HFFc6 (cell line): ENCODE data around the gene KLHL22. TPM values are rescaled to one million over a fixed set of nuclear protein-coding genes. Genes with fewer than 3 reads are reported as not detected.
"Not testable (repeated sequence)": the region's sequence is repeated elsewhere in the genome, so short reads cannot be mapped to it uniquely, and the experiment has no call there.

ENCODE experiments used
- DNase-seq: peaks from one replicate; pipeline ENCODE4 v3.0.0-alpha.2; 2018
- H3K27ac Mint-ChIP-seq: 2 replicates; pipeline ENCODE4 v1.8.0; 2020; ENCODE audit warnings: mild to moderate bottlenecking, mixed read lengths
- H3K27me3 Mint-ChIP-seq: 2 replicates; pipeline ENCODE4 v1.8.0; 2021; ENCODE audit warnings: mild to moderate bottlenecking, moderate library complexity, mixed read lengths; ENCODE audit not compliant: insufficient read depth
- H3K36me3 Mint-ChIP-seq: 2 replicates; pipeline ENCODE4 v1.8.0; 2021; ENCODE audit warnings: low read depth, mixed read lengths
- H3K4me1 Mint-ChIP-seq: 2 replicates; pipeline ENCODE4 v1.8.0; 2020; ENCODE audit warnings: low read depth, mixed read lengths
- H3K4me3 Mint-ChIP-seq: 2 replicates; pipeline ENCODE4 v1.8.0; 2020; ENCODE audit warnings: mild to moderate bottlenecking, moderate library complexity, mixed read lengths
- H3K9me3 Mint-ChIP-seq: 2 replicates; pipeline ENCODE4 v1.8.0; 2020; ENCODE audit warnings: mild to moderate bottlenecking, mixed read lengths
- total RNA-seq, 6 experiments: library from RNA; stranded (reverse); fragmentation: NEBNext Ultra II Directional; extraction: Animal tissue kit (Norgen Biotek cat#: 25700); gene quantifications; 2 replicates in 1 of 6; 3 replicates in 5 of 6; pipeline ENCODE4 v1.2.3, GENCODE V29; 2021
- TF ChIP-seq, protein P1 (sequence below): fragments of 200-600 bp; sonication (generic); IDR thresholded peaks from 2 replicates; pipeline ENCODE4 v1.5.0; 2021; ENCODE audit warnings: antibody characterized with exemption, mild to moderate bottlenecking

The KLHL22 gene
- total RNA-seq, 6 experiments from 2014 or later = 19.2 to 25.5 (median 21.6) TPM

DNA sequence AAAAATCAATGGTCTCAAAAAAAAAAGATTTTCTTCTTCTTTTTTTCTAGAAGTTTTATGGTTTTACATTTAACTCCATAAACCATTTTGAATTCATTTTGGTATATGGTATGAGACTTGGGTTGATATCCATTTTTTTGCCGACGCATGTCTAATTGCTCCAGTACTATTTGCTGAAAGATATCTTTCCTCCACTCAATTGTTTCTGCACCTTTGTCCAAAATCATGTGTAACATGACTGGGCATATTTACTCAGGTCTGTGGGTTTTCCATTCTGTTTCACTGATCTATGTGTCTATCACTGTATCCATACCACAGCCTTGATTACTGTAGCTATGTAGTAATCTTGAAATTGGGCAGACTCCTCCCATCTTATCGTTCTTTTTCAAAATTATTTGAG, 42.4 kb downstream of the KLHL22 start:
- Mint-ChIP-seq H3K4me1 (peaks cover 19% of the 10 kb centered on the region), H3K36me3 (peaks cover 31% of the 10 kb centered on the region), H3K27me3 (peaks cover 1% of the 10 kb centered on the region; the same call in 1 of the 2 replicates), H3K9me3 (no peaks in the 10 kb centered on the region), H3K27ac (no peak overlapping the region), H3K4me3 (no peak overlapping the region)
- DNase-seq = no peak
- TF ChIP-seq, protein P1, sequence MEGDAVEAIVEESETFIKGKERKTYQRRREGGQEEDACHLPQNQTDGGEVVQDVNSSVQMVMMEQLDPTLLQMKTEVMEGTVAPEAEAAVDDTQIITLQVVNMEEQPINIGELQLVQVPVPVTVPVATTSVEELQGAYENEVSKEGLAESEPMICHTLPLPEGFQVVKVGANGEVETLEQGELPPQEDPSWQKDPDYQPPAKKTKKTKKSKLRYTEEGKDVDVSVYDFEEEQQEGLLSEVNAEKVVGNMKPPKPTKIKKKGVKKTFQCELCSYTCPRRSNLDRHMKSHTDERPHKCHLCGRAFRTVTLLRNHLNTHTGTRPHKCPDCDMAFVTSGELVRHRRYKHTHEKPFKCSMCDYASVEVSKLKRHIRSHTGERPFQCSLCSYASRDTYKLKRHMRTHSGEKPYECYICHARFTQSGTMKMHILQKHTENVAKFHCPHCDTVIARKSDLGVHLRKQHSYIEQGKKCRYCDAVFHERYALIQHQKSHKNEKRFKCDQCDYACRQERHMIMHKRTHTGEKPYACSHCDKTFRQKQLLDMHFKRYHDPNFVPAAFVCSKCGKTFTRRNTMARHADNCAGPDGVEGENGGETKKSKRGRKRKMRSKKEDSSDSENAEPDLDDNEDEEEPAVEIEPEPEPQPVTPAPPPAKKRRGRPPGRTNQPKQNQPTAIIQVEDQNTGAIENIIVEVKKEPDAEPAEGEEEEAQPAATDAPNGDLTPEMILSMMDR = no peak

DNA sequence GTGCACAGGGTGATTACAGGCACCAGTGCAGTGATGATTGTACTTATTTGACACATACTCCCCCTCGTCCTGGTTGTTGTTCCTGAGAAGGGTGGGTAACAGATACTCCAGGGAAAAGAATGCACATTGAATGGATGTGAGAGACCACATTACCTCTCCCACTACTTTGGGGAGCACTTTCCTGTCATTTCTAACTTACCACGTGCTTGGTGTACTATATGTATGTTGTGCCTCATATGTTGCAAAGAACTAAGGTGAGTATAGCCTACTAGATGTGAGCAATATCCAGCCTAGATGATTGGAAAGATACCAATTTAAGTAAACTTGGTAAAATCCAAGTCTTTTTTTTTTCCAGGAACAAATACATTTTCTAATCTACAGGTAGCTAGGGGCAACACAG, 43.7 kb downstream of the KLHL22 start:
- H3K27me3 Mint-ChIP-seq = peaks cover 1% of the 10 kb centered on the region; the same call in 1 of the 2 replicates
- H3K4me1 Mint-ChIP-seq = peaks cover 19% of the 10 kb centered on the region
- TF ChIP-seq, protein P1 = no peak
- no peak overlapping the region for H3K4me3 Mint-ChIP-seq
- H3K27ac Mint-ChIP-seq = no peak overlapping the region
- H3K36me3 Mint-ChIP-seq = peaks cover 31% of the 10 kb centered on the region
- no peak for DNase-seq
- no peaks in the 10 kb centered on the region for H3K9me3 Mint-ChIP-seq

DNA sequence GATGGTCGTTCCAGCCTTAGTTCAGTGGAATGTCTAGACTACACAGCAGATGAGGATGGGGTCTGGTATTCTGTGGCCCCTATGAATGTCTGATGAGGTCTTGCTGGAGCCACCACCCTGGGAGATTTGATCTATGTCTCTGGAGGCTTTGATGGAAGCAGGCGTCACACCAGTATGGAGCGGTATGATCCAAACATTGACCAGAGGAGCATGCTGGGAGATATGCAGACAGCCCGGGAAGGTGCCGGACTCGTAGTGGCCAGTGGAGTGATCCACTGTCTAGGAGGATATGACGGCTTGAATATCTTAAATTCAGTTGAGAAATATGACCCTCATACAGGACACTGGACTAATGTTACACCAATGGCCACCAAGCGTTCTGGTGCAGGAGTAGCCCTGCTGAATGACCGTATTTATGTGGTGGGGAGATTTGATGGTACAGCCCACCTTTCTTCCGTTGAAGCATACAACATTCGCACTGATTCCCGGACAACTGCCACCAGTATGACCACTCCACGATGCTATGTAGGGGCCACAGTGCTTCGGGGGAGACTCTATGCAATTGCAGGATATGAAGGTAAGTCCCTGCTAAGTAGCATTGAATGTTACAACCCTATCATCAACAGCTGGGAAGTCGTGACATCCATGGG, 44.3 kb downstream of the KLHL22 start:
- Mint-ChIP-seq H3K36me3 (peaks cover 31% of the 10 kb centered on the region), H3K4me1 (peaks cover 17% of the 10 kb centered on the region)
- not testable (repeated sequence) for DNase-seq, H3K9me3 Mint-ChIP-seq, H3K27ac Mint-ChIP-seq, H3K27me3 Mint-ChIP-seq, H3K4me3 Mint-ChIP-seq

DNA sequence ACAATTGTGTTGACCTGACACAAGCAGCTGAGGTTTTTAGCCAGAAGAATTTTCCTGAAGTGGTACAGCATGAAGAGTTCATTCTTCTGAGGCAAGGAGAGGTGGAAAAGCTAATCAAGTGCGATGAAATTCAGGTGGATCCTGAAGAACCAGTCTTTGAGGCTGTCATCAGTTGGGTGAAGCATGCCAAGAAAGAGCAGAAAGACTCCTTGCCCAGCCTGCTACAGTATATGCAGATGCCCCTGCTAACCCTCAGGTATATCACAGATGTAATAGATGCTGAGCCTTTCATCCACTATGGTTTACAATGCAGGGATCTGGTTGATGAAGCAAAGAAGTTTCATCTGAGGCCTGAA, 45.1 kb downstream of the KLHL22 start:
- H3K4me1 Mint-ChIP-seq = peaks cover 9% of the 10 kb centered on the region
- no peaks in the 10 kb centered on the region for H3K9me3 Mint-ChIP-seq
- peaks cover 1% of the 10 kb centered on the region; the same call in 1 of the 2 replicates for H3K27me3 Mint-ChIP-seq
- no peak for DNase-seq
- H3K4me3 Mint-ChIP-seq = no peak overlapping the region
- H3K27ac Mint-ChIP-seq = no peak overlapping the region
- H3K36me3 Mint-ChIP-seq = peaks cover 25% of the 10 kb centered on the region
- TF ChIP-seq, protein P1 = no peak

DNA sequence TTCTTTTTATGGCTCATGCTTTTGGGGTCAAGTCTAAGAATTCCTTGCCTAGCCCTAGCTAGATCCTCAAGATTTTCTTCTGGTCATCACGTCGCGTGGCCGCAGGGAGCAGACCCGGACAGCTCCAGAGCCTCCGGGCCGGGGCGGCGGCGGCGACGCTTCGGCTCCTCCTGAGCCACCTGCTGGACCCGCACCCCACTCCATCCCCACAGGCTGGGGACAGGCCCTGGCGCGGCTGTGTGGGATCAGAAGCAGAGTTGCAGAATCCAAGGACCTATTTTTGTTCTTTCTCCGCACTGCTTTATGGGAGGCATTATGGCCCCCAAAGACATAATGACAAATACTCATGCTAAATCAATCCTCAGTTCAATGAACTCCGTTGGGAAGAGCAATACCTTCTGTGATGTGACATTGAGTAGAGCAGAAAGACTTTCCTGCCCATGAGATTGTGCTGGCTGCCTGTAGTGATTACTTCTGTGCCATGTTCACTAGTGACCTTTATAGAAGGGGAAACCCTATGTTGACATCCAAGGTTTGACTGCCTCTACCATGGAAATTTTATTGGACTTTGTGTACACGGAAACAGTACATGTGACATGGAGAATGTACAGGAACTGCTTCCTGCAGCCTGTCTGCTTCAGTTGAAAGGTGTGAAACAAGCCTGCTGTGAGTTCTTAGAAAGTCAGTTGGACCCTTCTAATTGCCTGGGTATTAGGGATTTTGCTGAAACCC, 45.6 kb downstream of the KLHL22 start:
- TF ChIP-seq, protein P1 = no peak
- Mint-ChIP-seq H3K9me3 (no peaks in the 10 kb centered on the region), H3K36me3 (peaks cover 24% of the 10 kb centered on the region), H3K4me3 (no peak overlapping the region), H3K27me3 (peaks cover 1% of the 10 kb centered on the region; the same call in 1 of the 2 replicates), H3K4me1 (peaks cover 5% of the 10 kb centered on the region; the same call in 1 of the 2 replicates), H3K27ac (no peak overlapping the region)
- DNase-seq = no peak

DNA sequence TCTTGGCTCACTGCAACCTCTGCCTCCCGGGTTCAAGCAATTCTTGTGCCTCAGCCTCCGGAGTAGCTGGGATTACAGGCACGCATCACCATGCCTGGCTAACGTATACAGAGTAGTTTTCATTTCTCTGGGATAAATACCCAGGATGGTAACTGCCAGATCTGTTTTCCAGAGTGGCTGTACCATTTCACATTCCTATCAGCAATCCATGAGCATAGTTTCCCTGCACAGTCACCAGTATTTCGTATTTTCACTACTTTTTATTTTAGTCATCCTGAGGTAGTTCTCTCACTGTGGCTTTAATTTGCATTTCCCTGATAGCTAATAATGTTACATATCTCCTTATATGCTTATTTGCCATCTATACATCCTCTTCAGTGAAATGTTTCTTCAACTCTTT, 47.0 kb downstream of the KLHL22 start:
- no peak for DNase-seq
- Mint-ChIP-seq H3K9me3 (no peaks in the 10 kb centered on the region), H3K27ac (no peak overlapping the region), H3K4me1 (peaks cover 5% of the 10 kb centered on the region; the same call in 1 of the 2 replicates), H3K36me3 (peaks cover 24% of the 10 kb centered on the region), H3K27me3 (no peaks in the 10 kb centered on the region), H3K4me3 (no peak overlapping the region)
- TF ChIP-seq, protein P1 = no peak
